Measurements from ENCODE around the gene PRDM4.

The PRDM4 gene, protein sequence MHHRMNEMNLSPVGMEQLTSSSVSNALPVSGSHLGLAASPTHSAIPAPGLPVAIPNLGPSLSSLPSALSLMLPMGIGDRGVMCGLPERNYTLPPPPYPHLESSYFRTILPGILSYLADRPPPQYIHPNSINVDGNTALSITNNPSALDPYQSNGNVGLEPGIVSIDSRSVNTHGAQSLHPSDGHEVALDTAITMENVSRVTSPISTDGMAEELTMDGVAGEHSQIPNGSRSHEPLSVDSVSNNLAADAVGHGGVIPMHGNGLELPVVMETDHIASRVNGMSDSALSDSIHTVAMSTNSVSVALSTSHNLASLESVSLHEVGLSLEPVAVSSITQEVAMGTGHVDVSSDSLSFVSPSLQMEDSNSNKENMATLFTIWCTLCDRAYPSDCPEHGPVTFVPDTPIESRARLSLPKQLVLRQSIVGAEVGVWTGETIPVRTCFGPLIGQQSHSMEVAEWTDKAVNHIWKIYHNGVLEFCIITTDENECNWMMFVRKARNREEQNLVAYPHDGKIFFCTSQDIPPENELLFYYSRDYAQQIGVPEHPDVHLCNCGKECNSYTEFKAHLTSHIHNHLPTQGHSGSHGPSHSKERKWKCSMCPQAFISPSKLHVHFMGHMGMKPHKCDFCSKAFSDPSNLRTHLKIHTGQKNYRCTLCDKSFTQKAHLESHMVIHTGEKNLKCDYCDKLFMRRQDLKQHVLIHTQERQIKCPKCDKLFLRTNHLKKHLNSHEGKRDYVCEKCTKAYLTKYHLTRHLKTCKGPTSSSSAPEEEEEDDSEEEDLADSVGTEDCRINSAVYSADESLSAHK

GRCh38 chr12:107760809-107761501 is at the start of gene PRDM4:
PRDM4 (minus strand) TSS chr12:107761137; CDS start chr12:107760515, 622 bp downstream.
- DNase-seq, result peak; percentile 87

- no peak for DNase-seq
These were observed 46.7 kb upstream of the PRDM4 start for GRCh38 chr12:107807471-107808150.

DNA sequence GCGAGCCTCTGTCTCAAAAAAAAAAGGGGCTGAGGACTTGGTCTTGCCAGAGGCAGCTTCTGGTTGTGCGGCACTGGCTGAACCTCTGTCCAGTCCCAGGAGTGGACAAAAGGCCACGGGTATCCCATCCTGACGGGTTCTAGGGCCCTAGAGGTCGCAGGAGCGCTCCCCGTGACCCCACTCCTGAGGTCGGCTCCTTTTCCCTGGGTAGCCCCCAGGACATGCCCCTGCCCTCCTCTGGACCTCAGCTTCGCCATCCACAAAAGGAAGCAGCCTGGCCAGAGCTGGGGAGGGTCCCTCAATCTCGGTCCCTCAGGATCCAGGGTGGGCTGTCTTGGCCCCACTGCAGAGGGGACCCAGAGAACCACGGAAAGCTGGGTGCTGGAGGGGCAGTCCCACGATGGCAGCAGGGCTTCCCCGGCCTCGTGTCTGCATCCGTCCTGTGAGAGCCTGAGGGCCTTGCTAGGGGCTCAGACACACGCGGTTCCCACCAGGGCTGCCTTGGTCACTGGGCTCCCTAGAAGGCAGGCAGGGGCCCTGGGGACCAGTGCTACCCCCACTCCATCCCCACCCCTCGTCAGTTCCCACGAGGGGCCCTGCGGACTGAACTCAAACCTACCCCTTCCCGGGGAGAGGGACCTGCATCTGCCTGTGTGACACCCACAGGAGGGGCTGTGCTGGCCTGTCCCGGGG is 44.7 kb upstream of the PRDM4 start:
- no peak for DNase-seq

- DNase-seq, result no peak
These were observed 42.2 kb upstream of the PRDM4 start for GRCh38 chr12:107803092-107803491.

DNA sequence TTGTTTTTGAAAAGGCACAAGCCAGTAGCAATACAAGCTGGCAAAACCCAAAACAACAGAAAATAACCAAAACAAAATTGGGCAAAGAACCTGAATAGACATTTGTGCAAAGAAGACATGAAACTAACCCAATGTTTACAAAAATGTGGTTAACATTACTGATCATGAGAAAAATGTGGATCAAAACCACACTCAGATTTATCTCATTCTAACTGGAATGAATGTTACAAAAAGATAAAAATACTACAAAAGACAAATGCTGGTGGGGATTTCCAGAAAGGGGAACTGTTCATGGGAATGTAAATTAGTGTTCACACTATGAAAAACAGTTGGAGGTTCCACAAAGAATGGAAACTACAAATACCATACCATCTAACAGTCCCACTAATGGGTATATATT is 40.2 kb upstream of the PRDM4 start:
- DNase-seq, result no peak

GRCh38 chr12:107798580-107798979 is 37.6 kb upstream of the PRDM4 start:
- no peak for DNase-seq

GRCh38 chr12:107794451-107794850 is 33.5 kb upstream of the PRDM4 start:
- no peak for DNase-seq

DNA sequence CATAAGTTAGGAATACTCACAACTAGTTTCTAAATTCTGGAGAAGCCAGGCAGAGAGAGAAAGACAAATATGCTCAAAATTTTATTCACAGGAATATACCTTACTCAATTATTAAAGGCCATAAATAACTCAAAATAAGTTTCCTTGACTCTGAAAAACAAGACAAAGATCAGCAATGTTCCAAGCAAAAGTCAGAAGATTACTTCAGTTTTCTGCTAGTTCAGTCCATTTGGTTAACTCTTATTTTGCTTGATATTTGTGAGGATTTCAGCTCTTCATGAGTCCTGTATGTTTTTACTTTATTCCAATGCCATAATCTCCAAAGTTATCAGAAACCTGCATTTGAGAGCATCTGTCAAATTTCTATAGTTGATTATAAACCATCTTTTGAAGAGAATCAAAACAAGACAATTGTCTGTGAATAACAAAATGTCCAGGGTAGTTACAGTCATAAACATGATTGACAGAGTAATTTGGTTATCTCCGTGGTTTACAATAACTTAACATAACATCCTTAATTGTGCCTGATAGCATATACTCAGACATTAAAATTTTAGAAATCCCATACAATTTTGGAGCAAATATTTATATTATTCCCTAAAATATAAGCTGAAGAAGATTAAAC is 30.6 kb upstream of the PRDM4 start:
- no peak for DNase-seq

DNA sequence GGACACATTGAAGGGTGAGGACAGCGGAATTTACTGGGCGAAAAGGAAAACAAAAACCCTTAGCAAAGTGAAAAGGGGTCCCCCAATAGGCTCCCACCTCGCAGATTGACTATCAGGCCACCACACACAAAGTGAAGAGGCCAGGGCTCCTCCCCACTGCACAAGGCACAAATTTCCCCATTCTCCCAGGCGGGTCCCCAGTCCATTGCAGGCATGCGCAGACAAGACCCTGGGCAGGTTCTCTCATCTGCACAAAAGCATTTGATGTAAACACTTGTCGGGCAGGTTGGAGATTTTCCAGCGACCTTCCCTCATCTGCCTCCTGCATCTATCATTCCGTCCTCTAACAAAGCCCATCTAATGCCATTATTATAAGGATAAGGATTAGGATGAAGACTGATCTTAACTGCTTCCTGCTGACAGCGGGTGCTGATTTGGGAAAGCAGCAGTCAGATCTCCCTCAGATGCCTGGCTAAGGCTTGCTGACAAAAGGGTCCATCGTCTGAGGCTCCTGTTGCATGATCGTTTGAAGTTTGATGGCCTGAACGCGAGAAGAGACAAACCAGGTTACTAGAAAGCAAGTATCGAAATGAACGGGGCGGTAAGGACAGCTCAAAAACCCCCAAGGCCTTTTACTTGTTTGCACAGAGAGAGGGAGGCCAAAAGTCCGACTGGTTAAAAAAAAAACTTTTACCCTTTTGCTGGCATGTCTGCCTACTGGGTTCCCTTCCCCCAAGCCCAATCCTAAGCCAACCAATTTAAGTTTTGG is 27.9 kb upstream of the PRDM4 start:
- DNase-seq, result no peak

DNA sequence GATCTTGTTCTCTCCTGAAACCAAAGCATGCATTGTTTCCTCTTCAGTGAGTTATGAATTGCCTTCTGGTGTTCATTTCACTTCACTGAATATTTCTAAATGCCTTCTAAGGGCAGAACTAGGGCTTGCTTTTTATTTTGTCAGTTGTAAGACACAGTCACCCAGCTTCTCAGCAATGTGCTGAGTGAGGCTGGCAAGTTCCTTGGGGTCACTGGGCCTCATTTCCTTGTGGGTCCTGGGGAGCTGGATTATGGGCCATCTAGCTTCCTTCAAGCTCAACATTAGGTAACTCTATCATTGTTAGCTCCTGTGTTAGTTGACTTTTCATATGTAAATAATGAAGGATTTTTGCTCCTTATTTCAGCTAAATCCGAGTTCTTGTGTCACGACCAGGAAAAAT is 27.3 kb upstream of the PRDM4 start:
- peak; percentile 1 for DNase-seq

DNA sequence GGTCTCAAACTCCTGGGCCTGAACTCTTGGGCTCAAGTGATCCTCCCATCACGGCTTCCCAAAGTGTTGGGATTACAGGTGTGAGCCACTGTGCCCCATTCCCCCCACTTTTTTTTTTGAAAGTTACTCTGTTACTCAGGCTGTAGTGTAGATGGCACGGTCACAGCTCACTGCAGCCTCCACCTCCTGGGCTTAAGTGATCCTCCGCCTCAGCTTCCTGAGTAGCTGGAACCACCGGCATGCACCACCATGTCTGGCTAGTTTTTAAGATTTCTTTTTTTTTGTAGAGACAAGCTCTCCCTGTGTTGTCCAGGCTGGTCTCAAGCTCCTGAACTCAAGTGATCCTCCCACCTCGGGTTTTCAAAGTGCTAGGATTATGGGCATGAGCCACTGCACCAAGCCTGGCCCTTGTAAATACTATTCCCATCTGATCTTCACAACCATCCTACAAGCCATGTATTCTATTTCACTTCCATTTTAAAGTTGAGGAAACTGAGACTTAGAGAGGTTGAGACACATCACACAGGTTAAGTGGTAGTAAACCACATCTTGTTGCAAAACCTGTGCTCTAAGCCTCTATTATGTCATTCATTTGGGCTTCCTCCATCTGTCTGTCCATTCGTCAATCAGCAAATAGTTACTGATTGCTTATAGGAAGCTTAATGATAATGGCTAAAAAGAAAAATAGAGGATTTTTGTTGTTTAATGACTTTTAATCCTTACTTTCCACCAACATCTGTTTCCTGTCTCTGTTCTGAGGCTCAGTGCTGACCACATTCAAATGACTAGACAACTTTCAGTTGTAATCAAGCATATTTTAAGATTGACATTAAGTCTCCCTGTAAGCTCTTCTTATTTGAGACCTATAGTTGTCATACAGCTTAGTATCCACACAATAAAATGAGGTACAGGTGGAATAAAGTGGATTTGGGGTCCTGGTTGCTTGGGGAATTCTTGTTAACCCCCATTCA is 22.8 kb upstream of the PRDM4 start:
- DNase-seq, result no peak

DNA sequence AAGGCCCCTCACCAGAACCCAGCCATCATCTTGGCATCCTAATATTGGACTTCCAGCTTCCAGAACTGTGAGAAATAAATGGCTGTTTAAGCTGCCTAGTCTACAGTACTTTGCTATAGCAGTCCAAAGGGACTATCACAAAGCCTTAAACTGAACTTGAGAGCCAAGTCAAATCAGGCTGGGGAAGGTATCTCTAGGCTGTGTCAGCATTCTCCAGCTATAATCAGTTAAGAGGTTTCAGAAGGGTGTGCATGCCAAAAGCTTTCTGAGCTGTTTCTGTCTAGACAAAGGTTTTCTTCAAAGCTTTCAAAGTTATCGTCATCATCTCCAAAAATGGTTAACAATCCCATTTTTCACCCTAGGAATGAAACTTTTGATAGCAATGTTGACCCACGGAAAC is 21.1 kb upstream of the PRDM4 start:
- no peak for DNase-seq

GRCh38 chr12:107780298-107780697 is 19.4 kb upstream of the PRDM4 start:
- DNase-seq, result no peak

DNA sequence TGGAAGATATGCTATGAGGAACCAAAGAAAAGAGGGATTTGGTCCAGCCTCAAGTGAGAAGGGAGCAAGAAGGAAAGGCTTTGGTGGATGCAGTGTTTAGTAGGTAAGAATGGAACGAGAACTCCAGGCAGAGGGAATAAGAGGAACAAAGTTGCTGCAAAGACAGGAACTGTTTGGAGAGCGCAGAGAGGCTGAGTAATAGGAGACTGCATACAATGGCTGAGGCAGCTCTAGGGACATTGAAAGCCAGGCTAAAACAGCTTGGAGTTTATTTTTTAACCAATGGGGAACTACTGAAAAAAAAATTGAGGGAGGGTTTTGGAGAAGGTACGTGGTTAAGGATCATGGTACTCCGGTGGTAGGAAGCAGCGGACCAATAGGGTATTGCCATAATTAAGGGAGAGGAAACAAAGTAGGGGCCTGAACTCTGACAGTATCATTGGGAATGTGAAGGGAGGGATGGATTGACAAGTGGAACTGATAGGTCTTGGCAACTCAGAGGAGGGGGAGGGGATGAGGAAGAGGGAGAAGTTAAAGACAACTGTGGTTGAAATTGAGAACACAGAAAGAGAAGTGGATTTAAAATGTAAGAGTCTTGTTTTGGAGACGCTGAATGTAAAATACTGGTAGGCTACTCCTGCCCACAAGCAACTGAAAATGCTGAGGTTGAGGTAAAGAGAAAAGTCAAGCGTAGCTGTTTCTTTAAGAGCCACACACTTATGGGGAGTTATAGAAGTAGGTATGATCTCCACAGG is 18.3 kb upstream of the PRDM4 start:
- DNase-seq, result no peak

DNA sequence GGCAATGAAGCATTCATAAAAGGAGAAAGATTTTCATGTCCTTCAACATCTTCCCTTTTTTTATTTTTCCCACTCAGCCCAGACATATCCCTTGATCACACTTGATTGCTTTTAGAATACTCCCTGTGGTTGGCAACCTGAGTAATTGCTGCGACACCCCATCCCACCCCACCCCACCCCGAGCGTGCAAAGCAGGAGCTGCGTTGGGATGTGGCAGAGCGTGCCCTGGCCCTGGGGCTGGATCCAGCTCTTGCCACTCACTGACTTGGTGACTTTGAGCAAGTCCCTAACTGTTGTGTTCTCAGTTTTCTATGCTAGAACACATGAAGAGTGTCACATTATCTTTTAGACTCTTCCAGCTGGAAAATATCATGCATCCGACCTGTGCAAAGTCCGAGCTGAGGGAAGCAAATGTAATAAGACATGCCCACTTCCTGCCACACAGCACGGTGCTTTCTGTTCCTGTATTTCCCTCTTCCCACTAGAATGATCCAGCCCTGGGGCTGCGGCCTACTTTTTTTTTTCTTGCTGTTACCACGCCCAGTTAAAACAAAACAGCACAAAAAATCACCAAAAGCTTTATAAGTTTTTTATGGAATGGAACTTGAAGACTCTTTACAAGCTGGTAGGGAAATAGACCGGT is 17.6 kb upstream of the PRDM4 start:
- DNase-seq, result no peak

- no peak for DNase-seq
These were observed 15.2 kb upstream of the PRDM4 start for GRCh38 chr12:107776171-107776570.

DNA sequence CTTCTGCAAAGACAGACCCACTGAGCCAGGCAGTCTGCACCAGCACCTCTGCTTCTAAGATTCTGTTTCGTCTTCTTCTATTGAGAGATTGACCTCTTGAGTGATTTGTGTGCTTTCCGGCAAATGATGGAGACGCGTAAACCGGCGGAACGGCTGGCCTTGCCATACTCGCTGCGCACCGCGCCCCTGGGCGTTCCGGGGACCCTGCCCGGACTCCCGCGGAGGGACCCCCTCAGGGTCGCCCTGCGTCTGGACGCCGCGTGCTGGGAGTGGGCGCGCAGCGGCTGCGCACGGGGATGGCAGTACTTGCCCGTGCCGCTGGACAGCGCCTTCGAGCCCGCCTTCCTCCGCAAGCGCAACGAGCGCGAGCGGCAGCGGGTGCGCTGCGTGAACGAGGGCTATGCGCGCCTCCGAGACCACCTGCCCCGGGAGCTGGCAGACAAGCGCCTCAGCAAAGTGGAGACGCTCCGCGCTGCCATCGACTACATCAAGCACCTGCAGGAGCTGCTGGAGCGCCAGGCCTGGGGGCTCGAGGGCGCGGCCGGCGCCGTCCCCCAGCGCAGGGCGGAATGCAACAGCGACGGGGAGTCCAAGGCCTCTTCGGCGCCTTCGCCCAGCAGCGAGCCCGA is 14.3 kb upstream of the PRDM4 start:
- DNase-seq, result no peak

All from DMS79 (cell line).